Epidermal melanocyte (primary cell): ENCODE data around the gene GLYAT.
"Not testable (repeated sequence)": the region's sequence is repeated elsewhere in the genome, so short reads cannot be mapped to it uniquely, and the experiment has no call there.

ENCODE experiments used
- DNase-seq: peaks from one replicate; pipeline ENCODE4 v3.0.0; 2011; ENCODE audit warnings: low spot score; ENCODE audit not compliant: insufficient read length

Gene GLYAT

DNA sequence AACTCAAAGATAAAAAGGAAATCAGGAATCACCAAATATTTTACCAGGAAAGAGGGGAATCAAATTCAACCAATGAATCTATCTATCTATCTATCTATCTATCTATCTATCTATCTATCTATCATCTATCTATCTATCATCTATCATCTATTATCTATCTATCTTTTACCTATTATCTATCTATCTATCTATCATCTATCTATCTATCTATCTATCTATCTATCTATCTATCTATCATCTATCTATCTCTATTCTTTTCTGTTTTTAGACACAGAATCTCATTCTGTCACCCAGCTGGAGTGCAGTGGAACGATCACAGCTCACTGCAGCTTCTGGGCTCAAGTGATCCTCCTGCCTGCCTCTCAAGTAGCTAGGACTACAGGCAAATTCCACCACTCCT is 54.2 kb downstream of the GLYAT start:
- DNase-seq = not testable (repeated sequence)

DNA sequence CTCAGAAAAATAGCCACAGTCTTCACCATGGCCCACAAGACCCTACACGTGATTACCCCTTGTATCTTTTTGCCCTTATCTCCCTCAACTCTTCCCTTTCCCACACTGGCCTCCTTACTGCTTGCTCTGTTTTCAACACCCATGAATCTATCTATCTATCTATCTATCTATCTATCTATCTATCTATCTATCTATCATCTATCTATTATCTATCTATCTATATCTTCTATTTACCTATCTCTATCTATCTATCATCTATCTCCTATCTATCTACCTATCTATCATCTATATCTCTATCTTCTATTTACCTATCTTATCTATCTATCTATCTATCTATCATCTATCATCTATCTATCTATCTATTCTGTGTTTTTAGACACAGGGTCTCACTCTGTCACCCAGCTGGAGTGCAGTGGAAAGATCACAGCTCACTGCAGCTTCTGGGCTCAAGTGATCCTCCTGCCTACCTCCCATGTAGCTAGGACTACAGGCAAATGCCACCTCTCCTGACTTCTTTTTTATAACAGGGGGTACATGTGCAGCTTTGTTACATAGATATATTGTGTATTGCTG is 55.1 kb downstream of the GLYAT start:
- no peak for DNase-seq

DNA sequence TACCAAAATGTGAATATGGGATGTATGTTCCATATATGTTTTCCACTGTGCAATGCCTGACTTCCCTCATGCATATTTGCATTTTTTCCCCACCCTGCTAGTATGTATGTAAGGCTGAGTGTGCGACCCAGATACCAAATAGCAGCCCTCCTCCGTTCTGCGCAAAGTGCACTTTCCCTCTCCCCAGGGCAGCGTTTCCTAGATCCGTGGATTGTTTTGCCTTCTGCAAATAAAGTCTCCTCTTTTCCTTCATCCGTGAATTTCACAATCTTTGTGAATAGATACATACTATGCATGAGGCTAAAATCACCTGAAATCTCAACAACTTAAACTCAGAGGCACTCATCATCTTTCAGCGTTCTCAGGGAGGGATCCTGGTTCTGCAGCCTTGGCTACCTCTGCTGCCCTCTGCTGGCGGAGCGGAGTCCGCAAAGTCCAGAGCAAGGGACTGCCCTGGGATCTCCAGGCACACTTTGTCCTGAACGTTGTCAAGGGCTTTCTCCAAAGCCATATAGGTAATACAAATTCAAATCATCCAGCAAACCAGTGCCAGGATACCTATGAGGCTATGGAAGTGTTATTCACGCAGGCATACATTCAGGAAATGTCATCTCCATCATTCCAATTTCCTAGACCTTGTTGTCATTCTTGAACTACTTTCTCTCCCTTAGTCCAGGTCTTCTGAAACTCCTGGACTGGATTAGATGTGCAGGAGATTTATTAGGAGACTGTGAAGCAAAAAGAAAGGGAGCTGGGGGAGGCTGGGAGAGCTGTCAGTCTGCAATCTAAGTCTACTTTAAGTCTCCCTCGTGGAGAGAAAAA is 56.2 kb downstream of the GLYAT start:
- DNase-seq = peak; percentile 87

DNA sequence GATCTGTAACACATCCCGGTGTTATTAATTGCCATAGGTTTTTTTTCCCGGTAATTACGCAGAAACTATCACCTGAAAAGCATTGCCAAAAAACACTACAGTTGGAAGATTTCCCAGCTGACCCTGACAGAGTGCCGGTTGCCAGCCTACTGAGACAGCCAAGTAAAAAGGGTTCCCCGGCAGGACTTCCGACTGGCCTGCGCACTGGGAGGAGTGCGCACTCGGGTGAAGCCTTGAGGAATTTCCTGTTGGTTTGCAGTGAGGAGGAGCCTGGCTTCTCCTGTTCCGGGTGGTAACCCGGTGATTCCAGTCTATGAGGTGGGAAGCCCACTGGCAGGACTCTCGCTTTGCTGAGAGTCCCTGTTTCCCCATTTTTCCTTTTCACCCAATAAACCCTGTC is 57.1 kb downstream of the GLYAT start:
- no peak for DNase-seq

DNA sequence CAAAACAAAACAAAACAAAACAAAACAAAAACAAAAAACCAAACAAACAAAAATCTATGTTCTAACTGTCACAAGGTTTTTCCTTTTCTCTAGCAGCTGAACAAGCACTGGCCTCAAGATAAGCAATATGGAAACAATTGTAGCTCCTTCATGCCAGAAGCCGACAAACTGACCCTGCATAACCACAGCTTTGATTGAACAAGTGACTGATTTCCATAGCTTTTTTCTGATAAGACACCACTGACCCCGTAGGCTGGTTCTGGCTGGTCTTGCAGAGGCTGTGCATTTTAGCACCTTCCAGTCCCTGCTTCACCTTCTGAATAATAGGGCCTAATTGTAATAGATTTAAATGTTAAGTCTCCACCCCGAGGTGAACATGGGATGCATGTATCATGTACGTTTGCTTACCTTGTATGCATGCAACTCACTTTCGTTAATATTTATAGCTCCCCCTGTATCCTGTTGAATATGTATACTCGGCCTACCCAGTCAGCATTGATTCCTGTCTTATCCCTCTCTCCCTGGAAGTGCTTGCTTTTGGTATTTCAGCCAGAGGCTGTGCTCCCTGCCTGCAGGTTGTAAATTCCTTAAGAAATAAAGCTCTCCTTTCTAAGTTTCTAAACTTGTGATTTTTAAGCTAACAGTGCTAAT is 59.6 kb downstream of the GLYAT start:
- no peak for DNase-seq

DNA sequence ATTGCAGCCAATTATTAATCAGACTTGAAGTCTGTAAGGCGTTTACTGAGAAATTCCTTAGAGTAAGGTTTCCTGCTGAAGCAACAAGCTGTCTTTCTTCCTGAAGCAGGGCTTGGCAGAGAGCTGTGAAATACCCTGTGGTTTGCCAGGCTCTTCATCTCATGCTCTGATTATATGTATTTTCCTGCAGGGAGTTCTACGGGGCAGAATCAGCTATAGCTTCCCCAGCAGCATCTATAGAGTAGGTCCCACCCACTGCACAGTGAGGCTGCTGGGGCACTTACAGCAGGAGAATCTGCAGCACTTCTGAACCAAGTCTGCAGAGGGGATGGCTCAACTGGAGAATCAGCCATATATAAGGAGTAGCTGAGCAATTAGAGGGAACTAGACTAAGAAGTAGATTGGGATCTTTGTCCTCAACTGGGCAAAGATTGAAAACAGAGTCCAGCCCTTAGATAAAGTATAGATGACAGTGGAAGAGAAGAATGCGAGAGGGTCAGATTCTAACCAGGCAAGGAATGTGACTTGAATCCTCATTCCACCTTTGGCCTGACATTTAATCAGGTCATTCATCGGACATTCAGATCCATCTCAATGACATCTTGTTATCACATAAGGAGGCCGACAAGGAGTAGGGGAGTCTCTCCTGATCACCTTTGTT is 71.7 kb downstream of the GLYAT start:
- no peak for DNase-seq

DNA sequence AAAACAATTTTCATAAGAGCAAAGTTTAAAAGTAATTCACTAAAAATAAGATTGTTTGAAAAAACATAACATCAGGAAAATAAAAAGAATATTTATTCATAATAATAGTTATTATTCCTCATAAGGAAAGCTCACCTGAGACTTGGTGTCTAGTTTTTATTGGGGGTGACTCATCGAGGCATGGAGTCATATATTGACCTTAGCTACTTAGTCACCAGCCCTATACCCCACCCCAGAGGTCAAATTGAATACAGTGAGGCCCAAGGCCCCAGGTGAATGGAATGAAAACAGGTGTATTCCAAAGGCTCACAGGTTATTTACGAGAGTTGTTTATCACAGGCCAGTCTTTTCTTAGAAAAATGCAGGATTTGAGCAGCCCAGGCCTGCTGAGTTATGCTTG is 72.3 kb downstream of the GLYAT start:
- no peak for DNase-seq
